HepG2 (cell line): ENCODE data around the gene HCAR1. TPM values are rescaled to one million over a fixed set of nuclear protein-coding genes. Genes with fewer than 3 reads are reported as not detected.

Experiments
- ETV5 ChIP-seq: IDR thresholded peaks from 2 replicates; pipeline ENCODE4 v1.6.1; 2018; ENCODE audit warnings: missing biosample characterization, missing genetic modification reagents, inconsistent platforms, borderline replicate concordance
- HOXA7 ChIP-seq: sonication (generic); formaldehyde crosslinking; IDR thresholded peaks from 2 replicates; pipeline ENCODE4 v1.8.1; 2022; ENCODE audit warnings: mild to moderate bottlenecking, missing genetic modification reagents, moderate library complexity
- NFE2 ChIP-seq: sonication (generic); formaldehyde crosslinking; IDR thresholded peaks from 2 replicates; pipeline ENCODE4 v1.4.0; 2020; ENCODE audit warnings: missing genetic modification reagents
- NR2C2 ChIP-seq: sonication (generic); formaldehyde crosslinking; IDR thresholded peaks from 2 replicates; pipeline ENCODE4 v1.4.0; 2020; ENCODE audit warnings: missing genetic modification reagents, mild to moderate bottlenecking, moderate library complexity, borderline replicate concordance
- RBAK ChIP-seq: sonication (generic); formaldehyde crosslinking; IDR thresholded peaks from 2 replicates; pipeline ENCODE4 v1.5.1; 2020; ENCODE audit warnings: mild to moderate bottlenecking, missing genetic modification reagents
- RFXAP ChIP-seq: sonication (generic); formaldehyde crosslinking; IDR thresholded peaks from 2 replicates; pipeline ENCODE4 v1.4.0; 2020; ENCODE audit warnings: missing genetic modification reagents, borderline replicate concordance
- SNAI1 ChIP-seq: sonication (generic); formaldehyde crosslinking; IDR thresholded peaks from 2 replicates; pipeline ENCODE4 v1.5.0; 2020; ENCODE audit warnings: mild to moderate bottlenecking, missing genetic modification reagents, borderline replicate concordance
- SRSF9 ChIP-seq: fragments of 200-400 bp; formaldehyde crosslinking; IDR thresholded peaks from 2 replicates; pipeline ENCODE4 v1.6.1; 2018; ENCODE audit warnings: borderline replicate concordance, mild to moderate bottlenecking, low read depth, low read length; ENCODE audit not compliant: insufficient read depth, poor library complexity, severe bottlenecking
- TOE1 ChIP-seq: sonication (generic); formaldehyde crosslinking; IDR thresholded peaks from 2 replicates; pipeline ENCODE4 v1.4.0; 2020; ENCODE audit warnings: mild to moderate bottlenecking, missing genetic modification reagents
- ZNF350 ChIP-seq: sonication (generic); formaldehyde crosslinking; IDR thresholded peaks from 2 replicates; pipeline ENCODE4 v1.4.0; 2020; ENCODE audit warnings: mild to moderate bottlenecking, low read depth, missing genetic modification reagents, borderline replicate concordance
- ZNF567 ChIP-seq: sonication (generic); formaldehyde crosslinking; IDR thresholded peaks from 2 replicates; pipeline ENCODE4 v1.8.1; 2023; ENCODE audit warnings: mild to moderate bottlenecking, missing genetic modification reagents, borderline replicate concordance
- ZNF629 ChIP-seq: sonication (generic); formaldehyde crosslinking; conservative IDR thresholded peaks from 2 replicates; pipeline ENCODE4 v1.5.0; 2020; ENCODE audit warnings: missing genetic modification reagents
- polyA plus RNA-seq, 8 experiments: library from polyadenylated mRNA; depleted of rRNA in 3 of 8; stranded (reverse) in 7 of 8; unstranded in 1 of 8; fragments of >200 nt; fragmentation: Illumina TruSeq in 4 of 8; extraction: Trizol in 4 of 8; gene quantifications; 2 replicates each; pipeline versions ENCODE4 v1.2.1 to v1.2.3, GENCODE V29; 2011 to 2016; ENCODE audit warnings: low read depth in 4 of 8, missing spikeins in 1 of 8, mixed read lengths in 1 of 8; ENCODE audit not compliant: insufficient read depth in 1 of 8
- total RNA-seq, 5 experiments: library from RNA; depleted of rRNA; stranded (reverse); fragments of >200 nt; fragmentation: Illumina TruSeq; extraction: Trizol; gene quantifications; 2 replicates each; pipeline ENCODE4 v1.2.3, GENCODE V29; 2016; ENCODE audit warnings: low read depth in 1 of 5
- TF ChIP-seq, protein P1 (sequence below): sonication (generic); formaldehyde crosslinking; IDR thresholded peaks from 2 replicates; pipeline ENCODE4 v1.4.0; 2020; ENCODE audit warnings: missing genetic modification reagents, borderline replicate concordance
- TF ChIP-seq, protein P2 (sequence below): sonication (generic); formaldehyde crosslinking; IDR thresholded peaks from 2 replicates; pipeline ENCODE4 v1.5.1; 2020; ENCODE audit warnings: missing genetic modification reagents, mild to moderate bottlenecking, borderline replicate concordance
- TF ChIP-seq, protein P3 (sequence below): sonication (generic); formaldehyde crosslinking; IDR thresholded peaks from 2 replicates; pipeline ENCODE4 v1.4.0; 2020; ENCODE audit warnings: missing genetic modification reagents
- TF ChIP-seq, protein P4 (sequence below): sonication (generic); formaldehyde crosslinking; IDR thresholded peaks from 2 replicates; pipeline ENCODE4 v1.4.0; 2020; ENCODE audit warnings: missing genetic modification reagents, borderline replicate concordance

The HCAR1 gene
- total and polyA plus RNA-seq, 2 of the 13 experiments (the other 11 are each of a cell fraction or from before 2014, with no cell fraction given), result 0.53 to 4.4 TPM

GRCh38 chr12:122752464-122753318 lies 22.0 kb upstream of the HCAR1 start, which contains the start of gene DENR (continued):
- TF ChIP-seq, protein P1, sequence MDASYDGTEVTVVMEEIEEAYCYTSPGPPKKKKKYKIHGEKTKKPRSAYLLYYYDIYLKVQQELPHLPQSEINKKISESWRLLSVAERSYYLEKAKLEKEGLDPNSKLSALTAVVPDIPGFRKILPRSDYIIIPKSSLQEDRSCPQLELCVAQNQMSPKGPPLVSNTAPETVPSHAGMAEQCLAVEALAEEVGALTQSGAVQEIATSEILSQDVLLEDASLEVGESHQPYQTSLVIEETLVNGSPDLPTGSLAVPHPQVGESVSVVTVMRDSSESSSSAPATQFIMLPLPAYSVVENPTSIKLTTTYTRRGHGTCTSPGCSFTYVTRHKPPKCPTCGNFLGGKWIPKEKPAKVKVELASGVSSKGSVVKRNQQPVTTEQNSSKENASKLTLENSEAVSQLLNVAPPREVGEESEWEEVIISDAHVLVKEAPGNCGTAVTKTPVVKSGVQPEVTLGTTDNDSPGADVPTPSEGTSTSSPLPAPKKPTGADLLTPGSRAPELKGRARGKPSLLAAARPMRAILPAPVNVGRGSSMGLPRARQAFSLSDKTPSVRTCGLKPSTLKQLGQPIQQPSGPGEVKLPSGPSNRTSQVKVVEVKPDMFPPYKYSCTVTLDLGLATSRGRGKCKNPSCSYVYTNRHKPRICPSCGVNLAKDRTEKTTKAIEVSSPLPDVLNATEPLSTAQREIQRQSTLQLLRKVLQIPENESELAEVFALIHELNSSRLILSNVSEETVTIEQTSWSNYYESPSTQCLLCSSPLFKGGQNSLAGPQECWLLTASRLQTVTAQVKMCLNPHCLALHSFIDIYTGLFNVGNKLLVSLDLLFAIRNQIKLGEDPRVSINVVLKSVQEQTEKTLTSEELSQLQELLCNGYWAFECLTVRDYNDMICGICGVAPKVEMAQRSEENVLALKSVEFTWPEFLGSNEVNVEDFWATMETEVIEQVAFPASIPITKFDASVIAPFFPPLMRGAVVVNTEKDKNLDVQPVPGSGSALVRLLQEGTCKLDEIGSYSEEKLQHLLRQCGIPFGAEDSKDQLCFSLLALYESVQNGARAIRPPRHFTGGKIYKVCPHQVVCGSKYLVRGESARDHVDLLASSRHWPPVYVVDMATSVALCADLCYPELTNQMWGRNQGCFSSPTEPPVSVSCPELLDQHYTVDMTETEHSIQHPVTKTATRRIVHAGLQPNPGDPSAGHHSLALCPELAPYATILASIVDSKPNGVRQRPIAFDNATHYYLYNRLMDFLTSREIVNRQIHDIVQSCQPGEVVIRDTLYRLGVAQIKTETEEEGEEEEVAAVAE (CRISPR knock-in tag), result peak; percentile 87; the same call in 1 of the 2 replicates
- TF ChIP-seq SRSF9, result no peak
- peak; percentile 92 for TF ChIP-seq ETV5 (CRISPR knock-in tag)
- no peak; the same call in 1 of the 2 replicates for TF ChIP-seq NFE2 (CRISPR knock-in tag)
- no peak for TF ChIP-seq HOXA7 (CRISPR knock-in tag)
- no peak for TF ChIP-seq SNAI1 (CRISPR knock-in tag)
- no peak for TF ChIP-seq RBAK (CRISPR knock-in tag)
- TF ChIP-seq RFXAP (CRISPR knock-in tag), result peak; percentile 66; the same call in 1 of the 2 replicates
- TF ChIP-seq ZNF567 (CRISPR knock-in tag), result peak; percentile 88; the same call in 1 of the 2 replicates
- TF ChIP-seq, protein P2, sequence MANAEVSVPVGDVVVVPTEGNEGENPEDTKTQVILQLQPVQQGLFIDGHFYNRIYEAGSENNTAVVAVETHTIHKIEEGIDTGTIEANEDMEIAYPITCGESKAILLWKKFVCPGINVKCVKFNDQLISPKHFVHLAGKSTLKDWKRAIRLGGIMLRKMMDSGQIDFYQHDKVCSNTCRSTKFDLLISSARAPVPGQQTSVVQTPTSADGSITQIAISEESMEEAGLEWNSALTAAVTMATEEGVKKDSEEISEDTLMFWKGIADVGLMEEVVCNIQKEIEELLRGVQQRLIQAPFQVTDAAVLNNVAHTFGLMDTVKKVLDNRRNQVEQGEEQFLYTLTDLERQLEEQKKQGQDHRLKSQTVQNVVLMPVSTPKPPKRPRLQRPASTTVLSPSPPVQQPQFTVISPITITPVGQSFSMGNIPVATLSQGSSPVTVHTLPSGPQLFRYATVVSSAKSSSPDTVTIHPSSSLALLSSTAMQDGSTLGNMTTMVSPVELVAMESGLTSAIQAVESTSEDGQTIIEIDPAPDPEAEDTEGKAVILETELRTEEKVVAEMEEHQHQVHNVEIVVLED, result peak; percentile 87
- TF ChIP-seq ZNF350 (CRISPR knock-in tag), result peak; percentile 89
- 0 out of 2 replicates have a peak, but pooled peaks have one; percentile 51 for TF ChIP-seq TOE1
- TF ChIP-seq NR2C2 (CRISPR knock-in tag), result peak; percentile 27; the same call in 1 of the 2 replicates
- TF ChIP-seq, protein P3, sequence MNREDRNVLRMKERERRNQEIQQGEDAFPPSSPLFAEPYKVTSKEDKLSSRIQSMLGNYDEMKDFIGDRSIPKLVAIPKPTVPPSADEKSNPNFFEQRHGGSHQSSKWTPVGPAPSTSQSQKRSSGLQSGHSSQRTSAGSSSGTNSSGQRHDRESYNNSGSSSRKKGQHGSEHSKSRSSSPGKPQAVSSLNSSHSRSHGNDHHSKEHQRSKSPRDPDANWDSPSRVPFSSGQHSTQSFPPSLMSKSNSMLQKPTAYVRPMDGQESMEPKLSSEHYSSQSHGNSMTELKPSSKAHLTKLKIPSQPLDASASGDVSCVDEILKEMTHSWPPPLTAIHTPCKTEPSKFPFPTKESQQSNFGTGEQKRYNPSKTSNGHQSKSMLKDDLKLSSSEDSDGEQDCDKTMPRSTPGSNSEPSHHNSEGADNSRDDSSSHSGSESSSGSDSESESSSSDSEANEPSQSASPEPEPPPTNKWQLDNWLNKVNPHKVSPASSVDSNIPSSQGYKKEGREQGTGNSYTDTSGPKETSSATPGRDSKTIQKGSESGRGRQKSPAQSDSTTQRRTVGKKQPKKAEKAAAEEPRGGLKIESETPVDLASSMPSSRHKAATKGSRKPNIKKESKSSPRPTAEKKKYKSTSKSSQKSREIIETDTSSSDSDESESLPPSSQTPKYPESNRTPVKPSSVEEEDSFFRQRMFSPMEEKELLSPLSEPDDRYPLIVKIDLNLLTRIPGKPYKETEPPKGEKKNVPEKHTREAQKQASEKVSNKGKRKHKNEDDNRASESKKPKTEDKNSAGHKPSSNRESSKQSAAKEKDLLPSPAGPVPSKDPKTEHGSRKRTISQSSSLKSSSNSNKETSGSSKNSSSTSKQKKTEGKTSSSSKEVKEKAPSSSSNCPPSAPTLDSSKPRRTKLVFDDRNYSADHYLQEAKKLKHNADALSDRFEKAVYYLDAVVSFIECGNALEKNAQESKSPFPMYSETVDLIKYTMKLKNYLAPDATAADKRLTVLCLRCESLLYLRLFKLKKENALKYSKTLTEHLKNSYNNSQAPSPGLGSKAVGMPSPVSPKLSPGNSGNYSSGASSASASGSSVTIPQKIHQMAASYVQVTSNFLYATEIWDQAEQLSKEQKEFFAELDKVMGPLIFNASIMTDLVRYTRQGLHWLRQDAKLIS (CRISPR knock-in tag), result no peak
- TF ChIP-seq ZNF629, result 0 out of 2 replicates have a peak, but pooled peaks have one; percentile 39
- TF ChIP-seq, protein P4, sequence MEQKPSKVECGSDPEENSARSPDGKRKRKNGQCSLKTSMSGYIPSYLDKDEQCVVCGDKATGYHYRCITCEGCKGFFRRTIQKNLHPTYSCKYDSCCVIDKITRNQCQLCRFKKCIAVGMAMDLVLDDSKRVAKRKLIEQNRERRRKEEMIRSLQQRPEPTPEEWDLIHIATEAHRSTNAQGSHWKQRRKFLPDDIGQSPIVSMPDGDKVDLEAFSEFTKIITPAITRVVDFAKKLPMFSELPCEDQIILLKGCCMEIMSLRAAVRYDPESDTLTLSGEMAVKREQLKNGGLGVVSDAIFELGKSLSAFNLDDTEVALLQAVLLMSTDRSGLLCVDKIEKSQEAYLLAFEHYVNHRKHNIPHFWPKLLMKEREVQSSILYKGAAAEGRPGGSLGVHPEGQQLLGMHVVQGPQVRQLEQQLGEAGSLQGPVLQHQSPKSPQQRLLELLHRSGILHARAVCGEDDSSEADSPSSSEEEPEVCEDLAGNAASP (CRISPR knock-in tag), result peak; percentile 74
